ENCODE data around the gene SRSF3.

DNA sequence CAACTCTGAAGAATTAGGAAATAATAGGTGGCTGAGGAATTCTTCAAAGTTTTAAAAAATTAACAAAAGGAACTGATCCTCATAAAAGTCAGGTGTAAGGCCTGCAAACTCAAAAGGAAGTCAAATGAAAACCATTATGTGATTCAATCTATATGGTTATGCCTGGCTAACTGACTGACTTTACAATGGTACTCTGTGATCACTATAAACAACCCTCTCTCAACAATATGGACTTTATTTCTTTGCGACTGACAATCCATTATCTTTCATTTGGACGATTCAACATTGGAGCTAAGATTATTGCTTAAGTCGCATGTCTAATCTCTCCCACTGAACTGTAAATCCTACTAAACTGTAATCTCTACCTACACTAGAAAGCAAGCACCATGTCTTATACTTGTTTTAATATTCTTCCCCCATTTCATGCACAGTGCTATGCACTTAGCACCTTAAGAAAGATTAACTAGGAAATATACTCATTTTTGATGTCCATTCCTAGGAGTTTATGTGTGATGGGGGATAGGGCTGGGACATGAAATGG is 48.3 kb upstream of the SRSF3 start:
- TF ChIP-seq ZBED1 (IDR thresholded peaks at IDR 0.05) (no peak), ZNF696 (CRISPR knock-in tag; conservative IDR thresholded peaks at IDR 0.05) (no peak), SMAD4 (CRISPR knock-in tag; conservative IDR thresholded peaks at IDR 0.05) (no peak)
- TF ChIP-seq, protein P1, sequence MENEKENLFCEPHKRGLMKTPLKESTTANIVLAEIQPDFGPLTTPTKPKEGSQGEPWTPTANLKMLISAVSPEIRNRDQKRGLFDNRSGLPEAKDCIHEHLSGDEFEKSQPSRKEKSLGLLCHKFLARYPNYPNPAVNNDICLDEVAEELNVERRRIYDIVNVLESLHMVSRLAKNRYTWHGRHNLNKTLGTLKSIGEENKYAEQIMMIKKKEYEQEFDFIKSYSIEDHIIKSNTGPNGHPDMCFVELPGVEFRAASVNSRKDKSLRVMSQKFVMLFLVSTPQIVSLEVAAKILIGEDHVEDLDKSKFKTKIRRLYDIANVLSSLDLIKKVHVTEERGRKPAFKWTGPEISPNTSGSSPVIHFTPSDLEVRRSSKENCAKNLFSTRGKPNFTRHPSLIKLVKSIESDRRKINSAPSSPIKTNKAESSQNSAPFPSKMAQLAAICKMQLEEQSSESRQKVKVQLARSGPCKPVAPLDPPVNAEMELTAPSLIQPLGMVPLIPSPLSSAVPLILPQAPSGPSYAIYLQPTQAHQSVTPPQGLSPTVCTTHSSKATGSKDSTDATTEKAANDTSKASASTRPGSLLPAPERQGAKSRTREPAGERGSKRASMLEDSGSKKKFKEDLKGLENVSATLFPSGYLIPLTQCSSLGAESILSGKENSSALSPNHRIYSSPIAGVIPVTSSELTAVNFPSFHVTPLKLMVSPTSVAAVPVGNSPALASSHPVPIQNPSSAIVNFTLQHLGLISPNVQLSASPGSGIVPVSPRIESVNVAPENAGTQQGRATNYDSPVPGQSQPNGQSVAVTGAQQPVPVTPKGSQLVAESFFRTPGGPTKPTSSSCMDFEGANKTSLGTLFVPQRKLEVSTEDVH (IDR thresholded peaks at IDR 0.05; ENCODE audit: low read depth, partially characterized antibody): no peak
